ENCODE measurements around the gene MBNL2.
A peak's percentile ranks its signal among the peaks of the same experiment; 100 is the strongest.

MBNL2 gene

GRCh38 chr13:97386801-97387484, 164.8 kb downstream of the MBNL2 start:
- peak; percentile 39 for DNase-seq

GRCh38 chr13:97387485-97387839, 165.3 kb downstream of the MBNL2 start:
- DNase-seq: no peak

- DNase-seq: no peak
Observed at GRCh38 chr13:97387890-97388289, 165.8 kb downstream of the MBNL2 start.

GRCh38 chr13:97388373-97388772, 166.2 kb downstream of the MBNL2 start:
- DNase-seq: no peak

- DNase-seq: no peak
Observed at GRCh38 chr13:97390941-97391600, 168.9 kb downstream of the MBNL2 start.

GRCh38 chr13:97392020-97392419, 169.9 kb downstream of the MBNL2 start:
- DNase-seq: no peak

- no peak for DNase-seq
Observed at GRCh38 chr13:97394542-97394941, 172.4 kb downstream of the MBNL2 start.

GRCh38 chr13:97395447-97396136, 173.5 kb downstream of the MBNL2 start:
- DNase-seq: no peak

- DNase-seq: no peak
Observed at GRCh38 chr13:97397267-97397666, 175.1 kb downstream of the MBNL2 start.

- DNase-seq: no peak
Observed at GRCh38 chr13:97401421-97401820, 179.3 kb downstream of the MBNL2 start.

- DNase-seq: no peak
Observed at GRCh38 chr13:97403893-97404750, 182.0 kb downstream of the MBNL2 start.

GRCh38 chr13:97407540-97407939, 185.4 kb downstream of the MBNL2 start:
- DNase-seq: no peak

GRCh38 chr13:97408938-97409337, 186.8 kb downstream of the MBNL2 start:
- no peak for DNase-seq

GRCh38 chr13:97411984-97412383, 189.9 kb downstream of the MBNL2 start:
- DNase-seq: no peak

GRCh38 chr13:97413694-97414093, 191.6 kb downstream of the MBNL2 start:
- no peak for DNase-seq

GRCh38 chr13:97414392-97414791, 192.3 kb downstream of the MBNL2 start:
- no peak for DNase-seq

- no peak for DNase-seq
Observed at GRCh38 chr13:97417698-97418097, 195.6 kb downstream of the MBNL2 start.

- no peak for DNase-seq
Observed at GRCh38 chr13:97422118-97423054, 200.3 kb downstream of the MBNL2 start.

GRCh38 chr13:97423300-97424045, 201.3 kb downstream of the MBNL2 start:
- peak; percentile 37 for DNase-seq

- no peak for DNase-seq
Observed at GRCh38 chr13:97425590-97425989, 203.5 kb downstream of the MBNL2 start.

- DNase-seq: no peak
Observed at GRCh38 chr13:97426695-97427094, 204.6 kb downstream of the MBNL2 start.

Measured in midbrain (tissue), 1 donor.